ENCODE results near the gene SPTBN5.

GRCh38 chr15:41853831-41854230 is 40.0 kb downstream of the SPTBN5 start:
- TF ChIP-seq GABPA (IDR thresholded peaks at IDR 0.05; ENCODE audit: low read depth), result no peak
- TF ChIP-seq CTCF (IDR thresholded peaks at IDR 0.05 in 2 of 3, conservative IDR thresholded peaks at IDR 0.05 in 1 of 3; ENCODE audit: control insufficient read depth in 2 of 3, extremely low read depth in 1 of 3, insufficient read depth in 1 of 3, low read depth in 3 of 3, low read length in 3 of 3), result no peak
- TF ChIP-seq CUX1 (IDR thresholded peaks at IDR 0.05; ENCODE audit: insufficient replicate concordance, low read depth, low read length), result no peak
- no peak for TF ChIP-seq SUZ12 (IDR thresholded peaks at IDR 0.05; ENCODE audit: unreplicated experiment)
- no peak for TF ChIP-seq POLR2AphosphoS5 (IDR thresholded peaks at IDR 0.05; ENCODE audit: low read length)

All from GM12878 (cell line).